GM12874 (cell line): ENCODE data around the gene ATRNL1.

Experiments
- TF ChIP-seq, protein P1 (sequence below): IDR thresholded peaks from 2 replicates; pipeline ENCODE4 v1.5.1; 2011; ENCODE audit warnings: low read depth, mild to moderate bottlenecking, control low read depth, low read length, moderate library complexity; ENCODE audit not compliant: insufficient read depth

The ATRNL1 gene

DNA sequence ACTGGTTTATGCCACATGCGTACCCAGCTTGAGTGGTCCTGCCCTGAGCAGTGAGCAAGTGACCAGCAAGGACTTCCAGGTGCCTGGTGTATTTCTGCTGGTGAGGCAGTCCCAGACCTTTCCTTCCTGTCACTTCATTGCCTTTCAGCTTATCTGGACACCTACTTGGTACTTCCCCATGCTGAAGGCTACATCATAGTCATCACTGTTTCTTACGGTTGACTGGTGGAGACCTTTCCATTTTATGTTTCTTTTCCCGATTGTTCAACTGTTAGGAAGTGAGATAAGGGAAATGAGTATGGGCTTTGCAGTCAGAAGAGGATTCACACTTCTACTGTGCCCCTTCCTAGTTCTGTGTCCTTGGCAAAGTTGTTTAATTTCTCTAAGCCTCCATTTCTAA is 821.3 kb downstream of the ATRNL1 start:
- TF ChIP-seq, protein P1, sequence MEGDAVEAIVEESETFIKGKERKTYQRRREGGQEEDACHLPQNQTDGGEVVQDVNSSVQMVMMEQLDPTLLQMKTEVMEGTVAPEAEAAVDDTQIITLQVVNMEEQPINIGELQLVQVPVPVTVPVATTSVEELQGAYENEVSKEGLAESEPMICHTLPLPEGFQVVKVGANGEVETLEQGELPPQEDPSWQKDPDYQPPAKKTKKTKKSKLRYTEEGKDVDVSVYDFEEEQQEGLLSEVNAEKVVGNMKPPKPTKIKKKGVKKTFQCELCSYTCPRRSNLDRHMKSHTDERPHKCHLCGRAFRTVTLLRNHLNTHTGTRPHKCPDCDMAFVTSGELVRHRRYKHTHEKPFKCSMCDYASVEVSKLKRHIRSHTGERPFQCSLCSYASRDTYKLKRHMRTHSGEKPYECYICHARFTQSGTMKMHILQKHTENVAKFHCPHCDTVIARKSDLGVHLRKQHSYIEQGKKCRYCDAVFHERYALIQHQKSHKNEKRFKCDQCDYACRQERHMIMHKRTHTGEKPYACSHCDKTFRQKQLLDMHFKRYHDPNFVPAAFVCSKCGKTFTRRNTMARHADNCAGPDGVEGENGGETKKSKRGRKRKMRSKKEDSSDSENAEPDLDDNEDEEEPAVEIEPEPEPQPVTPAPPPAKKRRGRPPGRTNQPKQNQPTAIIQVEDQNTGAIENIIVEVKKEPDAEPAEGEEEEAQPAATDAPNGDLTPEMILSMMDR: no peak

DNA sequence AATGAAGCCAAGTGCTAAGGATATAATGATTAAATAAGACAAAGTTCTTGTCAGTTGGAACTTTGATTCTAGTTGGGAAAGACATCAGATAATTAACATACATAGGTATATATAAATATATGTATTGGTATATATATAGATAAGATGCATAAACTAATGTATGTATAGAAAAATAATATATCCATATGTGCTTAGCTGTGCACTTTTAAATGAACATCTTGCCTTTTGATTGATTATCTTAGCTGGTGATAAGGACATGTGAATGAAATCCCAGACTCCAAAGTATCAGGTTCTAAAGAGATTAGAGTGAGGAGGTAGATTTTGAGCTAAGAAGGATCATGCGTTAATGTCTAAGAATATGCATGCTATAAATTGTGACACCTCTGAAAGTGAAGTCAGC is 822.3 kb downstream of the ATRNL1 start:
- TF ChIP-seq, protein P1: no peak

DNA sequence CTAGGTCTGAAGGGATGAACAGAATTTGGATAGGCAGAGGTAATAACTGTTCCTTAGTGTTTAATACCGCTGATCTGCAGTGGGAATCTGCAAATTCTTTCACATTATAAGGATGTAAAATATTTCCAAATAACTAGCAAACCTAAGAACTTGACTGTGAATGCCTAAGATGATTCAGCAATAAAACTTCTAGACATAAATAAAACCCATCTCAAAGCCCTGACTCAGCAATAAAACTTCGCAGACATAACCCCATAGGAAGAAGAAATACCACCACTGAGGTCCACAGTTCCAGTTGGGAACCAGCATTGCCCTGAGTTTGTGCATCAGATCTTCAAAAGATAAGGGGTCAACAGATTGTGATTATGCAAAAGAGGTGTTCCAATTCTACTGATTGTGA is 825.6 kb downstream of the ATRNL1 start:
- TF ChIP-seq, protein P1: no peak

DNA sequence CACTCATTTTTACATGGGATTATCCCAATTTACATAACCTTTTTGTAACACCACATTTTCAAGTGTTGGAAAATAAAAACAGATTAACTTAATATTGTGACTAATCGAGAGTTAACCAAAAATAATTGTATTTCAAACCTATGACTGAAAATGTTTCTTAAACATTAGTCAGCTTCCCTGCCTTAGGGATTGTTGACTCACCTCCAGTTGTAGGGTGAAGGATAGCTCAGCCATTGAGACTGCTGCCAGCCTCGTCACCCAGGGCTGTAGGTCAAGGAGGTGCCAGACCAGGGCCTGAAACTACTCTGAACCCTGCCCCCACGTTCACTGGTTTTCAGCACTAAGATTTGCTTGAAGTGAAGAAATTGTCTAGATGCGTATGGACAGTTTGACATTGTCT is 828.6 kb downstream of the ATRNL1 start:
- TF ChIP-seq, protein P1: no peak

DNA sequence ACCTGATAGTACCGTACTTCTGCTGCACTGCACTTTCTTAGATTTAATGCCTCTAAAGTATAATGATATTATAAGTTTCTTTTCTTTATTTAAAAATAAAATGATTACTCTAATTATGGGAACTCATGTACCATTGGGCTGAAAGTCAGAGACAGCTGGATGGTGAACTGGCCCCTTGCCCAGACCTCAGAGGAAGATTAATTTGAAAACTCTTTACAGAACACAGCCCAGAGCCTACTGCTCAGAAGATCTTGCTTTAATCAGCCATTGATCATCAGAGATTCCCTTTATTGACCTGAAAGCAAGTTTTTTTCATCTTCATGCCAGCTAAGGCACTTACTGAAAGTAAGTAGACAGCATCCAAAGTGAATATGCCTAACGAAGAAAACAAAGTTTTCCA is 838.1 kb downstream of the ATRNL1 start:
- TF ChIP-seq, protein P1: no peak

DNA sequence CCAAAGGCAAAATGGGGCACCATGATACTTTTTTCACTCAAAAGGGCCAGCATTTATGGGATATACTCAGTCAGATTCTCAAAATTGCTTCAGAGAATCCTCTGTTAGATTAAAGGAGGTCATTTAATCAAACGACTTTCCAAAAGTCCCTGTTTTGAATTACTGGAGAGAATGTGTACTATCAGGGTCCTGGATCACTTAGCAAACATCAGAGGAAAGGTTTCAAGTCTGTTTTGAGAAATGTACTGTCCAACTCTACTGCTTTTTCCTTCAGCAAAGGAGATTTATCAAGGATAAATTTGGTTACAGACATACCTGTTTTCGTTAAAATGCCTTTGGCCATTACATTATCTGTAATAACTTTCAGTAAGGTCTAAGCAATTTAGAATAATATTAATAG is 838.9 kb downstream of the ATRNL1 start:
- TF ChIP-seq, protein P1: no peak

DNA sequence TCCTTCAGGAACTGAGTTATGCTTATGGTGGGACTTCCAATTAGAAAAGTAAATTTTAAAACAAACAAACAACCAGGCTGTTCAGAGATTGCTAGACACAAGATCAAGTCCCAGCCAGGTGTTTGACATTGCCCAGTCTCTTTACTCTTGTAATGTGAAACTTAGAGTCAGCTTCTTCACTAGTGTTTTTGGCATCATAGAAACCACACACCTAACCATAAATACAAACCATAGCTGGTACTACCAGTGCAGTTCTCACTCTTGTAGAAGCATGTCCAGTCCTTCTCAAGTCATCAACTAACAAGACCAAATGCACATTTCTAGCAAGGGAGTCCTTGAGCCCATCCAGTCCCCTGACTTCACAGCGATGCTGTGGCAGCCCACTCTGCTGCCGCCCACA is 839.9 kb downstream of the ATRNL1 start:
- TF ChIP-seq, protein P1: no peak

DNA sequence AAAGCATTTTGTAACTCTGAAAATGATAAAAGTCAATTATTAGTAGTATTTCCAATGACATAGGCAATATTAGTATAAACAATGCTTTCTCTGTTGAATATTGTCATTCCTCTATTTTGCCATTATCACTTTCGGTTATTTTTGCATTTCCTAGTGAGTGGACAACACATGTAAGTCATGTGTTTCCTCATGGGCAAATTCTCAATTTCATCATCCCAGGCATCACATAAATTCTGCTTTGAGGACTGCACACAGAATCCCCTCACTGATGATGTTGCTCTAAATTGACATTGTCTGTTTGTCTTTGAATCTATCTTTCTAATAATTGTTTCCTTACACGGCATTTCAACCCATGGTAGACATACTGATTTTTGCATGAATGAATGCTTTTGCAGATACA is 842.6 kb downstream of the ATRNL1 start:
- TF ChIP-seq, protein P1: no peak
